ENCODE measurements around the gene ADK. TPM values are rescaled to one million over a fixed set of nuclear protein-coding genes. Genes with fewer than 3 reads are reported as not detected.

Gene ADK
- total RNA-seq, 1 donor from 2014 or later: 62.0 TPM

DNA sequence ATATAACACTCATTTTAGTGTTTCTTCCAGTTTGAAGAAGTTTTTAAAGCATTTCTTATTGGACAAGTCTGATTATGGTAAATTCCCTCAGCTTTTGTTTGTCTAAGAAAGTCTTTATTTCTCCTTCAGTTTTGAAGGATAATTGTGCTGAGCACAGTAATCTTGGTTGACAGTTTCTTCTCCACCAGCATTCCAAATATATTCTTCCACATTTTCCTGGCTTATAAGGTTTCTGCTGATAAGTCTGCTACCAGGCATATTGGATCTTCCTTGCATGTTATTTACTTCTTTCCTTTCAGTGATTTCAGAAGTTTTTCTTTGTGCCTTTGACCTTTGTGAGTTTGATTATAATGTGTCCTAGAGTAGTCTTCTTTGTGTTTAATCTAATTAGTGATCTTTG, 210.7 kb downstream of the ADK start:
- FAIRE-seq: no peak
- Mint-ChIP-seq H3K36me3 (ENCODE audit: low read depth, unreplicated experiment) (peaks cover 25% of the 10 kb centered on the region), H3K4me3 (ENCODE audit: unreplicated experiment) (no peak overlapping the region), H3K27ac (ENCODE audit: unreplicated experiment) (no peak overlapping the region), H3K27me3 (ENCODE audit: low read depth, unreplicated experiment) (no peaks in the 10 kb centered on the region), H3K9me3 (ENCODE audit: unreplicated experiment) (peaks cover 6% of the 10 kb centered on the region), H3K4me1 (ENCODE audit: low read depth, unreplicated experiment) (peaks cover 16% of the 10 kb centered on the region)
- Histone ChIP-seq H3K9me3 (ENCODE audit: insufficient read depth, low read depth, low read length) (peaks cover 3% of the 10 kb centered on the region), H3K27ac (ENCODE audit: low read depth, low read length) (no peak overlapping the region), H3K9ac (ENCODE audit: low read length) (no peak overlapping the region), H3K79me2 (ENCODE audit: insufficient read depth, low read length) (no peaks in the 10 kb centered on the region), H3K4me3 (ENCODE audit: insufficient read depth, low read depth, low read length) (no peak overlapping the region), H3K27me3 (ENCODE audit: insufficient read depth, low read length) (no peaks in the 10 kb centered on the region), H3K4me2 (ENCODE audit: low read length) (no peak overlapping the region), H3K36me3 (ENCODE audit: insufficient read depth, low read length) (no peaks in the 10 kb centered on the region), H3K4me1 (ENCODE audit: insufficient read depth, low read length) (peaks cover 7% of the 10 kb centered on the region), H4K20me1 (ENCODE audit: insufficient read depth, low read length) (no peaks in the 10 kb centered on the region), H2AFZ (ENCODE audit: low read depth, low read length) (no peak overlapping the region)
- no peak for DNase-seq (ENCODE audit: low read depth)
- TF ChIP-seq, protein P1, sequence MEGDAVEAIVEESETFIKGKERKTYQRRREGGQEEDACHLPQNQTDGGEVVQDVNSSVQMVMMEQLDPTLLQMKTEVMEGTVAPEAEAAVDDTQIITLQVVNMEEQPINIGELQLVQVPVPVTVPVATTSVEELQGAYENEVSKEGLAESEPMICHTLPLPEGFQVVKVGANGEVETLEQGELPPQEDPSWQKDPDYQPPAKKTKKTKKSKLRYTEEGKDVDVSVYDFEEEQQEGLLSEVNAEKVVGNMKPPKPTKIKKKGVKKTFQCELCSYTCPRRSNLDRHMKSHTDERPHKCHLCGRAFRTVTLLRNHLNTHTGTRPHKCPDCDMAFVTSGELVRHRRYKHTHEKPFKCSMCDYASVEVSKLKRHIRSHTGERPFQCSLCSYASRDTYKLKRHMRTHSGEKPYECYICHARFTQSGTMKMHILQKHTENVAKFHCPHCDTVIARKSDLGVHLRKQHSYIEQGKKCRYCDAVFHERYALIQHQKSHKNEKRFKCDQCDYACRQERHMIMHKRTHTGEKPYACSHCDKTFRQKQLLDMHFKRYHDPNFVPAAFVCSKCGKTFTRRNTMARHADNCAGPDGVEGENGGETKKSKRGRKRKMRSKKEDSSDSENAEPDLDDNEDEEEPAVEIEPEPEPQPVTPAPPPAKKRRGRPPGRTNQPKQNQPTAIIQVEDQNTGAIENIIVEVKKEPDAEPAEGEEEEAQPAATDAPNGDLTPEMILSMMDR (IDR thresholded peaks at IDR 0.05; ENCODE audit: insufficient read depth, low read depth, low read length): no peak
- TF ChIP-seq EZH2 (IDR thresholded peaks at IDR 0.05; ENCODE audit: insufficient read depth, low read length): no peak

DNA sequence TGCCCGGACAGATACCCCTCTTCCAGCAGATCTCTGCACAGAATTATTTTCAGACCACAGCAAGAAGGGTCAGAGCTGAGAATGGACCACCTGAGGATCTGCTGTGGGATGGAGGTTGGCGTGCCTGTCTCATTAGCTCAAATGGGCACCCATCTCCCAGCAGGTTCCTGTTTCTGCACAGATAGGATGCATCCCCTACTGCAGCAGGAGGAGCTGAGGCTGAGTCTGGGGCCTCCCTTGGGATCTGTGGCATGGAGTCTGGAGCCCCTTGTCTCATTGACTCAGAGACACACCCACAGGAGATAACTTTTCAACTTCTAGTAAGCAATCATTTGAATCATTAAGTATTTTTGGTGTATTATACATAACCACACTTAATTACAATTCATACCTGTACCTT, 212.7 kb downstream of the ADK start:
- Mint-ChIP-seq H3K36me3 (ENCODE audit: low read depth, unreplicated experiment) (peaks cover 24% of the 10 kb centered on the region), H3K9me3 (ENCODE audit: unreplicated experiment) (peaks cover 6% of the 10 kb centered on the region), H3K4me1 (ENCODE audit: low read depth, unreplicated experiment) (peaks cover 16% of the 10 kb centered on the region), H3K27me3 (ENCODE audit: low read depth, unreplicated experiment) (no peaks in the 10 kb centered on the region), H3K27ac (ENCODE audit: unreplicated experiment) (no peak overlapping the region), H3K4me3 (ENCODE audit: unreplicated experiment) (no peak overlapping the region)
- DNase-seq (ENCODE audit: low read depth): no peak
- peaks cover 3% of the 10 kb centered on the region for H3K9me3 ChIP-seq (ENCODE audit: insufficient read depth, low read depth, low read length)
- H3K4me3 ChIP-seq (ENCODE audit: insufficient read depth, low read depth, low read length): no peak overlapping the region
- no peak for TF ChIP-seq EZH2 (IDR thresholded peaks at IDR 0.05; ENCODE audit: insufficient read depth, low read length)
- H3K9ac ChIP-seq (ENCODE audit: low read length): no peak overlapping the region
- no peaks in the 10 kb centered on the region for H3K27me3 ChIP-seq (ENCODE audit: insufficient read depth, low read length)
- no peaks in the 10 kb centered on the region for H4K20me1 ChIP-seq (ENCODE audit: insufficient read depth, low read length)
- no peak for FAIRE-seq
- H2AFZ ChIP-seq (ENCODE audit: low read depth, low read length): no peak overlapping the region
- H3K36me3 ChIP-seq (ENCODE audit: insufficient read depth, low read length): no peaks in the 10 kb centered on the region
- H3K4me2 ChIP-seq (ENCODE audit: low read length): no peak overlapping the region
- no peaks in the 10 kb centered on the region for H3K79me2 ChIP-seq (ENCODE audit: insufficient read depth, low read length)
- H3K4me1 ChIP-seq (ENCODE audit: insufficient read depth, low read length): peaks cover 7% of the 10 kb centered on the region
- H3K27ac ChIP-seq (ENCODE audit: low read depth, low read length): no peak overlapping the region

DNA sequence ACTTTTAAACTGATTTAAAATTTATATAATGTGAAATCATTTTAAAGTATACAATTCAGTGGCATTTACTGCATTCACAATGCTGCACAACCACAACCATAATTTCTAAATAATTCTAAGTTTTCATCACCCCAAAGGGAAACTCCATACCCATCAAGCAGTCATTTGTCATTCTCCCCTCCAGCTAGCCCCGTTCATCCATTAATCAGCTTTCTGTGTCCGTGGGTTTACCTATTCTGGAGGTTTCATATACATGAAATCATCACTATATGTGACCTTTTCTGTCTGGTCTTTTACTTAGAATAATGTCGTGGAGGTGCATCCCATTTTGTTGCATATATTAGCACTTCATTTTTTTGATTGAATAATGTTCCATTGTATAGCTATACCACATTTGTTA, 214.1 kb downstream of the ADK start:
- Mint-ChIP-seq H3K9me3 (ENCODE audit: unreplicated experiment) (peaks cover 4% of the 10 kb centered on the region), H3K27me3 (ENCODE audit: low read depth, unreplicated experiment) (no peaks in the 10 kb centered on the region), H3K36me3 (ENCODE audit: low read depth, unreplicated experiment) (peaks cover 21% of the 10 kb centered on the region), H3K4me3 (ENCODE audit: unreplicated experiment) (no peak overlapping the region), H3K27ac (ENCODE audit: unreplicated experiment) (no peak overlapping the region), H3K4me1 (ENCODE audit: low read depth, unreplicated experiment) (peaks cover 16% of the 10 kb centered on the region)
- Histone ChIP-seq H3K27ac (ENCODE audit: low read depth, low read length) (no peak overlapping the region), H2AFZ (ENCODE audit: low read depth, low read length) (no peak overlapping the region), H3K4me1 (ENCODE audit: insufficient read depth, low read length) (peaks cover 7% of the 10 kb centered on the region), H3K9me3 (ENCODE audit: insufficient read depth, low read depth, low read length) (no peaks in the 10 kb centered on the region), H3K4me3 (ENCODE audit: insufficient read depth, low read depth, low read length) (no peak overlapping the region), H3K36me3 (ENCODE audit: insufficient read depth, low read length) (no peaks in the 10 kb centered on the region), H3K27me3 (ENCODE audit: insufficient read depth, low read length) (no peaks in the 10 kb centered on the region), H3K9ac (ENCODE audit: low read length) (no peak overlapping the region), H4K20me1 (ENCODE audit: insufficient read depth, low read length) (no peaks in the 10 kb centered on the region), H3K4me2 (ENCODE audit: low read length) (no peak overlapping the region), H3K79me2 (ENCODE audit: insufficient read depth, low read length) (no peaks in the 10 kb centered on the region)
- no peak for TF ChIP-seq EZH2 (IDR thresholded peaks at IDR 0.05; ENCODE audit: insufficient read depth, low read length)
- TF ChIP-seq, protein P1 (IDR thresholded peaks at IDR 0.05; ENCODE audit: insufficient read depth, low read depth, low read length): no peak
- DNase-seq (ENCODE audit: low read depth) (no peak), FAIRE-seq (no peak)
